Ramos (cell line): Measurements from ENCODE around the gene NFATC1.

Experiments used
- in situ Hi-C: fragments of 300-500 bp; cut with MboI; formaldehyde crosslinking; loops from one replicate; pipeline ENCODE4 v1.14.3; 2022; ENCODE audit warnings: low sequenced_read_pairs; ENCODE audit not compliant: unreplicated experiment

The NFATC1 gene

DNA sequence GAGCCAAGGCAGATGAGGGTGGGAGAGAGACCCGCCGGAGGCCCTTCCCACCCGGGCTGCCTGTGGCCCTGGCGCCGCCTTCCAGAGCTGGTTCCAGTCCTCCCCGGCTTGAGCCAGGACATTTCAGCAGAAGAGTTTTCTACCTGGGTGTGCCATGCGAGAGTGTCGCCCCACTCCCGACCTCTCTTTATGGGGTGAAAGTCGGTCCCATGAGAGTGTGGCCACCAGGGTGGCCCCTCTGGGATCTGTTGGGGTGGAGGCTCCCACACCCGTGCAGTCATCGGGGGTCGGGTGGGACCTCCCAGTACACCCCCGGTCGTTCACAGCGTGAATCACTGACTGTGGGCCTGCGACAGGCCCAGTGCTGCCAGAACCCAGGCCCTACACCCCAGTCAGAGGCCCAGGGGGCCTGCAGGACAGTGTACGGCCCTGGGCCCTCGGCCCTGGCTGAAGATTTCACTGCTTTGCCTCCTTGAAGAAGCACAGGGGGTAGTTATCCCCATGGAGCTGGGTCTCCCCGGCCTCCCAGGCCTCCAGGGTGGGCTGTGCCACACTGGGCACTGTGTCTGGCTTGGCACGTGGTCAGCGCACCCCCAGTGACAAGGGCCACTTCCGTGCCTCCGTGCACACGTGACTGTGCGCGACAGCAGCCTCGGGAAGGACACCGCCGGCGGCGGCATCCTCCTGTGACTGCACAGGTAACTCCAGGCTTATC, 5.9 kb downstream of the NFATC1 start:
- in situ Hi-C loops = loop anchor here (5.0 to 10.0 kb wide), 2 partner anchors 61 to 113 kb away; no protein-coding TSS in a partner anchor

DNA sequence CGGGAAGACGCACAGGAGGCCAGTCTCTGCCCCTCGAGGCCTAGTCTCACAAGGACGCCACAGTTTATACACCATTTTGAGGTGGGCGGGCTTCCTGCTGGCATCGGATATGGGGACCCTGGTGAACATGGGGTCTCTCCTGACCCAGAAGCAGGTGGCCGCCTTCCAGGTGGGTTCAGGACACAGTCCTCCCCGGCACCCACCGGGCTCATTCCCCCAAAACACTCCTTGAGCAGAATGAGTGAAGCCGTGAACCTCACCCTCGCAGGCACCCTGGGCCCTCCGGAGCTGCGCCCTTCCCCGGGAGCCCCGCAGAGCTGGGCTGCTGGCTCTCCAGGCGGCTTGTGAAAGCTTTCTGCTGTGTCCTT, 6.5 kb downstream of the NFATC1 start:
- in situ Hi-C loops = loop anchor here (5.0 to 10.0 kb wide), 2 partner anchors 60 to 113 kb away; no protein-coding TSS in a partner anchor

DNA sequence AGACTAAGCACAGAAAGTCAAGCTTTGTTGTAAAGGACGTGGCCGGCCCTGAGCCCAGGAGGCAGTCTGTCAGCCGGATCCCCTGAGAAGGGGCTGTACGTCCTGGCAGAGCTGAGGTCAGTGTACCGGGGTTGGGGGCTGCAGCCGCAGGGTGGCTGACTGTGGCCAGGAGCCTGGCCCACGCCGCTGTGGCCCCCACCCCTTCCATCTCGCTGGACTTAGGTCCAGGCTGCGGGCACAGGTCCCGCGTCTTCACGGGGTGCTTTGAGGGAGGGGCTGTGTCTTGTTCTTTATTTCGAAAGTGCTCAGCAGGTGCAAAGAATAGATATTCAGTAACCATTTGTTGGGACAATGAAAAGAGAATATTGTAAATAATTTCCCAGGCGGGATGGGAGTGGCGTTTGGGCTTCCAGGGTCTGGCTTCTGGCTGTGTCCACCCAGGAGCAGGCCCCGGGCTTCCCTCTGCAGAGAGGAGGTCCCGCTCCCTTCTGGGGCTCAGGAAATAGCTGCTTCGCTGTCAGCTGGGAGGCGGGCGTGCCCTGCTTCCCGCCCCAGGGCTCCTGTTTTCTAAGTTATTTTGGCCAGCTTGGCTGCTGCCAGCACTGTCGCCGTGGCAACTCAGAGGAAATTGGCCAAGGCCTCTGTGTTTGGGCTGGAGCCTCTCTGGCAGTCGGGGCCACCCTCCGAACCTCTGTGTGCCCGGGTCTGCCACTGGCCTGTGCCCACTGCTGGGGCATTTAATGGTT, 7.4 kb downstream of the NFATC1 start:
- in situ Hi-C loops = loop anchor here (5.0 to 10.0 kb wide), 2 partner anchors 59 to 112 kb away; no protein-coding TSS in a partner anchor

DNA sequence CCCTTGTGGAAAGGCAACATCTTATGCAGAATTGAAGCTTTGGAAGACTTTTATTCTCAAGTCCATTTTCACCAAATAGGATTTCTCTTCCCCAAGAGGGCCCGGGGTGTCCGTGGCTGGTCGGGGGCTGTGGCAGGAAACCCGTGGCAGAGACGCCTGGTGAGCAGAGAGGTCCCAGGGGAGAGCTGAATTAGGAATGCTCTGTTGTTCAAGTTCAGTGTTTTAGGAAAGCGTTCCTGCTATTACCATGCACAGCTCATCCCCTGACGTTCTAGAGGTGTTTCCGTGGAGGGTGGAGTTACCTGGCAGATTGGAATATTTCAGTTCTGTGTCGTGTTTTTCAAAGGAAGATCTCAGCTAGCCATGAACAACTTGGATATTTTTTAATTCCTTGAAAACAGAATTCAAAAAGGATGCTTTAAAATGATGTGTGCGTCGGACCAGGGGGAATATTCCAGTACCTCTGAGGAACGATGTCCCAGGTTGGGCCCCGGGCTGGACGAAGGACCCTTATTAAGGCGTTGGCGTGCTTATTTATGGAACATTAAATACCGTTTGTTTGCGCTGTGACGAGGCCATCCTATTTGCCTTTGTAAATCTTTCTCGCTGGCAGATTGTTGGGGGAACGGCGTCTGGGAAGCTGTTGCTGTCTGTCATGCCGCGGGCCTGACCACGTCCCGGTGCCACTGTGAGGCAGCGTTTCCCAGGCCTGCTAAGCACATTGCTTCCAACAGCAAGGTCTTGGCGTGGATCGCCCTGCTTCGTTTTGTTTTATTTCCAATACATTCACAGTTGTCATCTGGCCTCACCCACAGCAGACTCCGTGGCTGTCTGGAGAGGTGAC, 8.2 kb downstream of the NFATC1 start:
- in situ Hi-C loops = loop anchor here (5.0 to 10.0 kb wide), 2 partner anchors 58 to 111 kb away; no protein-coding TSS in a partner anchor

DNA sequence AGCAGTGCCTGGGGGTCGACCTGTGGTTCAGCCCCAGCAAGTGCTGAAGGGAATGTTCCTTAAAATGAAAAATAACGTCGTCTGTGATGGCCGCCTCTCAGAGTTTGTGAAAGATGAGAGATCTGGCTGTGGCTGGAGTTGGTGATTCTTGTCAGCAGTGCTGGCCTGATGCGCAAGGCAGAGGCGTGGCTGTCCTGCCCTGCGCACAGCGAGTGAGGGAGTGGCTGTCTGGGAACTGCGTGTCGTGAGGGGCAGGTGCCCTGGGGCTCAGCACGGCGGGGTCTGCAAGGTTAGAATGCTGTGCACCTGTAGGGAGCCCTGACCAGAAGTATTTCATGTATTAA, 8.8 kb downstream of the NFATC1 start:
- in situ Hi-C loops = loop anchor here (5.0 to 10.0 kb wide), 2 partner anchors 58 to 110 kb away; no protein-coding TSS in a partner anchor

DNA sequence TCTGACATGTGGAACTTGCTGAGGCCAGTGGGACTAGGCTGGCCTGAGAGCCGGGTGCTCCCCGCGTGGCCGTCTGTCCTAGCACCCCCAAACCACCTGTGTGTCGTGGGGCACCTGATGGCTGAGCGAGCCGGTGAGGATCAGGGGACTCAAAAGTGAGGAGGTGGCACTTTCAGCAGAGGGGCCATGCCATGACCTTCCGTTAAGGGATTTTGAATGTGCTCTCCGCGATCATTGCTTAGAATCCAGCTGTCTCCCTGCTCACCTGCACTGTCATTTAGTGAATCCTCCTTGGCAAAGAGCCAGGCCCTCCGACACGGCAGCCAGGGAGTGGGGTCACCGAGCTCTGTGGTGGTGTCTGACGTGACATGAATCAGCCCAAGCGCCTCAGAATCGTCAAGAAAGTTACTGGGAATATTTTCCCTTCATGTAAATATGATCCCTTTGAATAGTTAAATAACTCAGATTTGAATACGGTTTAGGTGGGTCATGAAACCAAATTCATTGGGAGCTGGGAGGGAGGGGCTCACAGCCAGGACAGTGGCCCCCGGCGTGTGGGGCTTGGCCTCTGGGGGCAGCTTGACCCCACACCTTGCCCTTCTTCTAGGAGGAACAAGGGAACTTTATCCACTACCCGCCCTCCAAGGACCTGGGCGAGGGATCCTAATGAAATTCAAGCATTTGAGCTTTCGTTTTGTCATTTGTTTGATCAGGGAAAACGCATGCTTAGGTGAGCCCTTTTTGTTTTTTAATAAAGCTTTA, 9.5 kb downstream of the NFATC1 start:
- in situ Hi-C loops = loop anchor here (10.0 kb wide), 1 partner anchor 110 kb away; no protein-coding TSS in a partner anchor

DNA sequence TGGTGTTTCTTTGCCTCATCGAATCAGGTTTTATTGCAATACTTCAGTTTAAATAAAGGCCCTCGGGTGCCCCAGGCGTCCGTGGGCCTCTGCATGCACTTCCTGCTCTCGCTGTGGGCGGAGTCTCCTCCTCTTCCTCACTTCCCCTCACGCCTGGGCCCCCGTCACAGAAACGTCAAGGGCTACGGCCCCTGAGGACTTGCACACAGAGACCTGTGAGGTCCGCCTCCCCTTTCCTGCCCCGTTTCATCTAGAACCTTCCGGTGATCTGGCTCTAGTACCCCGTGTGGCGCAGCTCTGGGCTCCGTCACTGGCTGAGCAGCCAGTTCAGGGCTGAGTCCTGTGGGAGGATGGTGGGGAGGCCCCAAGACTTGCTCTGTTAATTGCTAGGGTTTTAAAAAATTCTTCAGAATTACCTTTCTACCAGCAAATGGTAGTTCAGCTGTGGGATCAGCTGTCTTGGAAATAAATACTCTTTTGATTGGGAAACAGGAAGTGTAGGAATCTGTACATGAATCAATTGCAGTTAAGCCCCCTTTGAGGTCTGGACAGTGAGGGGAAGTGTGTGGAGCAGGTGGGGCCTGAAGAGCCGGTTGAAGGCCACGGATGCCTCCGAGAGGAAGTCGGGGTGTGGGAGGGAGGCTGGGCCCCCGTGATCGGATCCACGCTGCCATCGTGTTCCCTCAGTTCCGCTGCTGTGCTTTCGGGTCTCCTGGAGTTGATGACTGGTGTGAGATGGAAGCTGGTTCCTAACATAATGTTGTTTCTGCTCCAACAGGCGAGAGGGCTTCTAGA, 10.2 kb downstream of the NFATC1 start:
- in situ Hi-C loops = loop anchor here (10.0 kb wide), 1 partner anchor 109 kb away; no protein-coding TSS in a partner anchor

DNA sequence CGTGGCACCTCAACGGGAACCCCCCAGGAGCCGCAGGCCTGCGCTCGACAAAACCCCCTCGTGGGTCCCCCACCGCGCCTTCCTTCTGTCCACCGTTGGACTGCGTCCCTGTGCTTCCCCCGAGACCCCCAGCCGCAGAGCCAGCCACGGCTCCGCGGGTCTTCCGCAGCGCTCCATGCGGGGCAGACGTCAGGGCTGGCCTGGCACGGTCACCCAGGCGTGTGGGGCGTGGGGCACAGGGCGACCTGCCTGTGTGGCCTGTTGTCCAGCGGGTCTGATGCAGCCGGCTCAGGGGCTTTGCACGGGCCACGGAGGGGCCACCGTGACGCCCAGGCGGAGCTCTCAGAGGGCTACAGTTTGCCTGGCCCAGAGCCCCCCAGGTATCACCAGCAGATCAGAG, 11.0 kb downstream of the NFATC1 start:
- in situ Hi-C loops = loop anchor here (10.0 kb wide), 1 partner anchor 108 kb away; no protein-coding TSS in a partner anchor

DNA sequence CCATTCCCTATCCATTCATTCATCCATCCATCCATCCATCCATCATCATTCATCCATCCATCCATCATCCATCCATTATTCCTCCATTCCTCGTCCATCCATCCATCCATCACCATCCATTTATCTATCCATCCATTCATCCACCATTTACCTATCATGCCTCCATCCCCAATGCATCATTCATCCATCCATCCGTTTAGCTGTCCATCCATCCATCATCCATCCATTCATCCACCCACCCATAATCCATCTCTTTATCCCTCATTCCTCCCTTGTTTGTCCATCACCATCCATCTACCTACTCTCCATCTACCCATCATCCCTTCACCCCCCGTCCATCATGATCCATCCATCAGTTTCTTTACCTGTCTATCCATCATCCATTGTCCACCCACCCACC, 13.6 kb downstream of the NFATC1 start:
- in situ Hi-C loops = loop anchor here (10.0 kb wide), 1 partner anchor 105 kb away; no protein-coding TSS in a partner anchor

DNA sequence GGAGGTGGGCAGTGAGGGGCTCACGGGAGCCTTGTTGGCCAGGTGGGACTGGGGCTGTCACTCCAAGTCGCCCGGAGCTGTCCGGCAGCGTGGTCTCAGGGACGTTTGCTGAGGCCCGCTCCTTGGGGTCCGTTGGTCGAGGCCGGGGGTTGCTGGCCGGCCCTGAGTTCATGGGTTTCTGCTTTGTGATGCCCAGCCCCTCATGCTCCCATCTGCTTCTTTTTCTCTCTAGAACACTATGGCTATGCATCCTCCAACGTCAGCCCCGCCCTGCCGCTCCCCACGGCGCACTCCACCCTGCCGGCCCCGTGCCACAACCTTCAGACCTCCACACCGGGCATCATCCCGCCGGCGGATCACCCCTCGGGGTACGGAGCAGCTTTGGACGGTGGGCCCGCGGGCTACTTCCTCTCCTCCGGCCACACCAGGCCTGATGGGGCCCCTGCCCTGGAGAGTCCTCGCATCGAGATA, 14.5 kb downstream of the NFATC1 start:
- in situ Hi-C loops = no loop called here

DNA sequence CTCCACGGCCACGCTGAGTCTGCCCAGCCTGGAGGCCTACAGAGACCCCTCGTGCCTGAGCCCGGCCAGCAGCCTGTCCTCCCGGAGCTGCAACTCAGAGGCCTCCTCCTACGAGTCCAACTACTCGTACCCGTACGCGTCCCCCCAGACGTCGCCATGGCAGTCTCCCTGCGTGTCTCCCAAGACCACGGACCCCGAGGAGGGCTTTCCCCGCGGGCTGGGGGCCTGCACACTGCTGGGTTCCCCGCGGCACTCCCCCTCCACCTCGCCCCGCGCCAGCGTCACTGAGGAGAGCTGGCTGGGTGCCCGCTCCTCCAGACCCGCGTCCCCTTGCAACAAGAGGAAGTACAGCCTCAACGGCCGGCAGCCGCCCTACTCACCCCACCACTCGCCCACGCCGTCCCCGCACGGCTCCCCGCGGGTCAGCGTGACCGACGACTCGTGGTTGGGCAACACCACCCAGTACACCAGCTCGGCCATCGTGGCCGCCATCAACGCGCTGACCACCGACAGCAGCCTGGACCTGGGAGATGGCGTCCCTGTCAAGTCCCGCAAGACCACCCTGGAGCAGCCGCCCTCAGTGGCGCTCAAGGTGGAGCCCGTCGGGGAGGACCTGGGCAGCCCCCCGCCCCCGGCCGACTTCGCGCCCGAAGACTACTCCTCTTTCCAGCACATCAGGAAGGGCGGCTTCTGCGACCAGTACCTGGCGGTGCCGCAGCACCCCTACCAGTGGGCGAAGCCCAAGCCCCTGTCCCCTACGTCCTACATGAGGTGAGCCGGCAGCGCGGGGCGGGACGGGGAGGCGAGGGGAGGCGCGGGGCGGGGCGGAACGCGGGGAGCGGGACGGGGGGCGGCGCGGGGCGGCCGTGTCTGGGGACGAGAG, 15.2 kb downstream of the NFATC1 start:
- in situ Hi-C loops = no loop called here

DNA sequence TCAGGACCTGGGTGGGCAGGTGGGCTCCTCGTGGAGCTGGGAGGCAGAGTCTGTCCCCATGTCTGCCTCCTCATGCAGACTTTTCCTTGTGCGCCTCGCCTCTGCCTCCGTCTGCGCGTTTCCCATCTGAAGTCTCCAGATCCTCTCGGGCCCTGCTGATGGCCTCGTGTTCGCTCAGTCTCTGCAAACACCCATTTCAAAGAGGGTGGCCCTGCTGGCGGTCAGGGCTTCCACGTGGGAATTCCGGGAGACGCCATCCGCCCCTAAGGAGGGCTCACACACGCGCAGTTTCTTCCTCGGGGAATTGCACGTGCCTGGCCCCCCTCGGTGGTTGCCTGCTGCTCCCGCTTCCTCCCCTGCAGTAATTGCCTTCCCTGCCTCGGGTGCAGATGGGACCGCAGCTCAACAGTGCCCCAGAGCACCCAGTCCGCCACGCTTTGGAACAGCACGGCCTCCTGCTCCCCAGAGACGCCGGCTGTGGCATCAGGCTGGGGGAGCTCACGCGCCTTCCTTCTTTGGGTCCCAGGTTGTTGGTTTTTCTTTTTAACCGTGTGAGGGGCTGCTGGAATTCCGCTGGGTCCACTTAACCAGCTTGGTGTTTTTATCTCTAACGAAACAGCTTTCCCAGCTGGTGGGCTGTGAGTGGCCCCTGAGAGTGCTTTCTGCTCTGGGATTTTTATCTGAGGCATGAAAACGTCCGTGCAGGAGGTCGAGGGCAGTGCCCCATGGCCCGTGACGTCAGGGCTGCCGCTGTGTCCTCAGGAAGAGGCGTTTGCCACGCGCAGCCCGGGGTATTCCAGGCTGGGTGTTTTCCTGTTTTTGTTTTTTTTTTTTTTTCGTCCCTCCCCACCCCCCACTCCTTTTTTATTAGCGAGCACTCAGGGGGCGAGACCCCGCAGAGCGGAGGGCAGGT, 16.1 kb downstream of the NFATC1 start:
- in situ Hi-C loops = no loop called here

DNA sequence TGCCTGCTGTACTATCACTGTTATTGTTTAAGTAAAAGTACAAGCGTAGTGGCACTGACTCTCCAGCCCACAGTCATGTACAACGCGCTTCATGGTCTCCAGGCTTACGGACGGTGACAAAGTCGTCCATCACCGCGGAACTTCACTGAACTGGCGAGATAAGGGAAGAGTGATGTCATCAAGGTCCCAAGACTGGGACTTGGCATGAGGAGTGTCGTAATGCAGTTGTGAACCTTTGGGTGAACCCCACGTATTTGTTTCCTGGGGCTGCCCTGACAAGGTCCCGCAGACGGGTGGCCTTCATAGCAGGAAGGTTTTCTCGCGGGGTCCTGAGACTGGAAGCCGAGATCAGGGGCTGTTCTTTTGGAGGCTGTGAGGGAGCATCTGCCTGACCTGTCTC, 17.3 kb downstream of the NFATC1 start:
- in situ Hi-C loops = no loop called here

DNA sequence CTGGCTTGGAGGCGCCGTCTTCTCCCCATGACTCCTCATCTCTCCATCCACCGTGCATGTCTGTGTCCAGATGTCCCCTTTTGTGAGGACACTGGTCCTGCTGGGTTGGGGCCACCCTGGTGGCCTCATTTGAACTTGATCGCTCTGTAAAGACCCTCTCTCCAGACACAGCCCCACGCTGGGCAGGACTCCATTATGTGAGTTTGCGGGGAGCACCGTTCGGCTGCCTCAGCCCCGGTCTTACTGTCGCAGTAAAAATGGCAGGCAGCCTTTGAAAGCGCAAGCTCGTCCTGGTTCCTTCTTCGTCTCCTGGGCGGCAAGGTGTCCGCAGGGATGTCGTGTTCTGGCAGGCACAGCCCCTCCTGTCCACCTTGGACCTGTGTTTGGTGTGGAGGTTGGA, 17.7 kb downstream of the NFATC1 start:
- in situ Hi-C loops = no loop called here

DNA sequence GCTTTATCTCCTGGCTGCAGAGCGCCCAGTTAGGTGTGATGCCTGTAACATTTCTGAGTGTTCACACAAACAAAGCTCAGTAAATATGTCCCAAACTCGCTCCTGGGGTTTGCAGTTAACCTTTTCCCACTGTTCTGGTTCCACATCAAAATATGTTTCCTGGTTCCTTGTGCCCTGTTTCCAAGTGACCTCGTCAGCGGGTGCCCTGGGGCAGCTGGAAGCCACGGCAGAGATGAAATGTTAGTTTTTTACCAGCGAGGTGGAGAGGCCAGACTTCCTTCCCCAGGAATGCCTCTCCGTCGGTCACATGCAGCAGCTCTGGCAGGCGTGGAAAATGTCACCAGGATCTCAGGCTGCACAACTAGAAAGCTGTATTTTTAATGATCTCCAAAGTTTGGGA, 18.2 kb downstream of the NFATC1 start:
- in situ Hi-C loops = no loop called here

DNA sequence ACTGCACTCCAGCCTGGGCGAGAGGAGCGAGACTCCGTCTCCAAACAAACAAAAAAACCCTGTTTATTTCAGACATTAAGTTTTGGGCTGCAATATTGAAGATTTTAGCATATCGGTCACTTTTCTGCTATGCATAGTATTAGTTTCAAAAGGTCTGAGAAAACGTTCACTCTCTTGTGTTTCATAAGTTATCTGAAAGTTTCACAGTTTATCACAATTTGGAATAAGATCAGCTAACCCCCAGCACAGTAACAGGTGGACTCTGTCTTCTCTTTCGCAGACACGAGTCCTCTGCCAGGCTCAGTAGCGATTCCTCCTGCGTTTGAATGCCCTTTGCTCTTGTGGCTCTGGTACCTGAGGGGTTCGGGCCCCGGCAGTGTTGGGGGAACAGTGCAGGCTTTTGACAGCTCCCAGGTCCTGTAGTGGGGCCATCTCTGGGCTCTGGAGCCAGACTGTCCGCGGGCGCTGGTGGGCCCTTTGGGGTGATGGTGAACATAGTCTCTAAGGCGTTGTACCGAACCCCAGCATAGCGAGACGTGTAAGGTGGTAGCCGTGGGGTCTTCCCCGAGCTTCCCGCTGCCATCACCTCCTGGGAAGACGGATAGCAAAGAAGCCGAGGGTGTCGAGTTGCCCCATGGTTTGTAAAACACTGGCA, 20.4 kb downstream of the NFATC1 start:
- in situ Hi-C loops = no loop called here
